NB4 (cell line): ENCODE data around the gene RNF25.

ENCODE experiments used
- DNase-seq: peaks from one replicate; pipeline ENCODE4 v3.0.0; 2010; ENCODE audit warnings: low read depth
- H3K4me3 ChIP-seq: one replicate; pipeline ENCODE4 v1.5.1; 2011; ENCODE audit warnings: mild to moderate bottlenecking, low read depth, low read length, moderate library complexity
- MYC ChIP-seq: IDR thresholded peaks from 2 replicates; pipeline ENCODE4 v1.6.1; 2011; ENCODE audit warnings: low read depth, low read length
- POLR2A ChIP-seq: IDR thresholded peaks from 2 replicates; pipeline ENCODE4 v1.6.1; 2011; ENCODE audit warnings: mild to moderate bottlenecking; ENCODE audit not compliant: insufficient read length; ENCODE audit errors: extremely low read depth
- TF ChIP-seq, protein P1 (sequence below): IDR thresholded peaks from 2 replicates; pipeline ENCODE4 v1.6.1; 2011; ENCODE audit warnings: low read depth, low read length
- TF ChIP-seq, protein P2 (sequence below): IDR thresholded peaks from one replicate; pipeline ENCODE4 v1.5.1; 2012; ENCODE audit warnings: low read depth, low read length

RNF25 gene

DNA sequence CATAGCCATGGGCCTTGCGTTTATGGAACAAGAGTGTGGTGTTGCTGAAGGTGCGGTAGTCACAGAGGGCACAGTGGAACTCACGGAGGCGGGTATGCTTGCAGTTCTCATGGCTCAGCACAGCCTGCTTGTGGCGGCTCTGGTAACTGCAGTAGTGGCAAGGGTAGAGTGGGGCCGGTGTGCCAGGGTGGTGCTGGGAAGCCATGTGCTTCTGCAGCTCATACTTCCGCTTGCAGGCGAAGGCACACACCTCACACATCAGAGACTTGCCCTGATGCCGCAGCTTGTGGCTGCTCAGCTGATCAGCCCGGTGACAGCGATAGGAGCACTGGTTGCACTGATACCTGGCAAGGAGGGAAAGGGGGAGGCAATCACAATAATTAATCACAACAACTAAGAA is 27.1 kb downstream of the RNF25 start:
- DNase-seq, result no peak
- no peak overlapping the region for H3K4me3 ChIP-seq
- TF ChIP-seq POLR2A (no peak), MYC (no peak)
- TF ChIP-seq, protein P1, sequence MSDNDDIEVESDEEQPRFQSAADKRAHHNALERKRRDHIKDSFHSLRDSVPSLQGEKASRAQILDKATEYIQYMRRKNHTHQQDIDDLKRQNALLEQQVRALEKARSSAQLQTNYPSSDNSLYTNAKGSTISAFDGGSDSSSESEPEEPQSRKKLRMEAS, result no peak
- TF ChIP-seq, protein P2, sequence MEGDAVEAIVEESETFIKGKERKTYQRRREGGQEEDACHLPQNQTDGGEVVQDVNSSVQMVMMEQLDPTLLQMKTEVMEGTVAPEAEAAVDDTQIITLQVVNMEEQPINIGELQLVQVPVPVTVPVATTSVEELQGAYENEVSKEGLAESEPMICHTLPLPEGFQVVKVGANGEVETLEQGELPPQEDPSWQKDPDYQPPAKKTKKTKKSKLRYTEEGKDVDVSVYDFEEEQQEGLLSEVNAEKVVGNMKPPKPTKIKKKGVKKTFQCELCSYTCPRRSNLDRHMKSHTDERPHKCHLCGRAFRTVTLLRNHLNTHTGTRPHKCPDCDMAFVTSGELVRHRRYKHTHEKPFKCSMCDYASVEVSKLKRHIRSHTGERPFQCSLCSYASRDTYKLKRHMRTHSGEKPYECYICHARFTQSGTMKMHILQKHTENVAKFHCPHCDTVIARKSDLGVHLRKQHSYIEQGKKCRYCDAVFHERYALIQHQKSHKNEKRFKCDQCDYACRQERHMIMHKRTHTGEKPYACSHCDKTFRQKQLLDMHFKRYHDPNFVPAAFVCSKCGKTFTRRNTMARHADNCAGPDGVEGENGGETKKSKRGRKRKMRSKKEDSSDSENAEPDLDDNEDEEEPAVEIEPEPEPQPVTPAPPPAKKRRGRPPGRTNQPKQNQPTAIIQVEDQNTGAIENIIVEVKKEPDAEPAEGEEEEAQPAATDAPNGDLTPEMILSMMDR, result no peak

DNA sequence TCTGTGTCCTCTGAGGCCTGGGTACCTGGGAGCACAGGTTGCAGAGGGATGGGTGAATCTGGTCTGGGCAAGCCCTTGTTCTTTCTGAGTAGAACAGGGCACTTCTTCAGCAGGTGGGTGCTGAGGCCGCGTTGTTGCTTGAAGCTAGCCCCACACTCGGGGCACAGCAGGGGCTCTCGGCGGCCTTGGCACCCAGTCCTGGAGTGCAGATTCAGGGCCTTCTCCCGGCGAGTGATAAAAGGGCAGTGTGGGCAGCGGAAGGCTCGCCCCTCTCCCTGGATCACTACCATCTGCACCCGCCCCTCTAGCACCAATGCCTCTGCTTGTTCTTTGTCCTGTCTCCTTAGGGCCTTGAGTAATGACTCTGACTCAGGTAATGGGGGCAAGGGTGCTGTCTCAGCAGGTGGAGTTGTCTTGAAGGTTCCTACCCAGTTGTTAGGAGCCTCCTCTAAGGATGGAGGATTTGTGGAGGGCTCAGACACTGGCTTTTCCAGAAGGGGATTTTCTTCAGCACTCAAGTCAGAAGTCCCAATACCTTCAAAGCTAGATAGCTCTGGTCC is 28.0 kb downstream of the RNF25 start:
- no peak for DNase-seq
- no peak overlapping the region for H3K4me3 ChIP-seq
- TF ChIP-seq MYC, result no peak
- TF ChIP-seq, protein P1, result no peak
- no peak for TF ChIP-seq POLR2A
- TF ChIP-seq, protein P2, result no peak

DNA sequence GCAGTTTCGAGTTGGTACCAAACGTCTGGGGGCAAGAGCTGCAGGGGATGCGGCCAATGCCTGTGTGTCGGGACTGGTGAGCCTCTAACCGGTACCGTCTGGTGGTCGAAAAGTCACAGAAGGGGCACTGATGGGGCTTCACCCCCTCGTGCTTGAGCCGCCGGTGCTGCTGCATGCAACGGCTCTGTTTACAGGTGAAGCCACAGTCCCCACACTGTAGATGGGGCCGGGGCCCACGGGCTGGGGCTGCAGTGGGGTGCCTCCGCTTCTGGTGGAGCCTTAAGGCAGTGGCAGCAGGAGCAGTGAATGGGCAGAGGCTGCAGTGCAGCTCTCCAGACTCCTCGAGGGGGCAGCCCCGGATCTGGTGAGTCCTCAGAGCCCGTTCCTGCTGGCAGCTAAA is 29.0 kb downstream of the RNF25 start:
- no peak for DNase-seq
- TF ChIP-seq POLR2A (no peak), MYC (no peak)
- TF ChIP-seq, protein P1, result no peak
- TF ChIP-seq, protein P2, result no peak

DNA sequence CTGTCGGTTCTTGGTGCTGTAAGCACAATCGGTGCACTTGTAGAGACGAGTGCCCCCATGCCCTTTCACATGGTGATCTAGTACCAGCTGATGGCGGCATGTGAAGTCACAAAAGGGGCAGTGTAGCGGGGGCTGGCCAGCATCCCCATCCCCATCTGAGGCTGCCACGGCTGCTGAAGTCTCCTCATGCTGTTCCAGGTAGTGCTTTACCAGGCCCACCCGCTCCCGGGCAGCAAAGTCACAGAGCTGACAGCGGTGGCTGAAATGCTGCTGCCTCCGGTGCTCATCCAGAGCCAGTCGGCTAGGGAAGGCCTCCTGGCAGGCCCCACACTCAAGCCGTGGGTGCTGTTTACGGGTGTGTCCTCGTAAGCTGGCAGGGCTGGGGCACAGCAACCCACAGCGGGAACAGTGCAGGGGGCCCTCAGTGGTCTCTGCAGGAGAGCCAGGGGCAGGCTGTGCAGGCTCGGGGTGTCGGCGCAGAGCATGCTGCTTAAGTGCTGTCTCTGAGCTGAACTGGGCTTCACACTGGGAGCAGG is 29.6 kb downstream of the RNF25 start:
- no peak for DNase-seq
- TF ChIP-seq, protein P2, result no peak
- TF ChIP-seq MYC, result no peak
- TF ChIP-seq, protein P1, result no peak
- no peak for TF ChIP-seq POLR2A
- no peak overlapping the region for H3K4me3 ChIP-seq

More for the DNA sequence above, 29.0 kb downstream of the RNF25 start:
- H3K4me3 ChIP-seq, result no peak overlapping the region

DNA sequence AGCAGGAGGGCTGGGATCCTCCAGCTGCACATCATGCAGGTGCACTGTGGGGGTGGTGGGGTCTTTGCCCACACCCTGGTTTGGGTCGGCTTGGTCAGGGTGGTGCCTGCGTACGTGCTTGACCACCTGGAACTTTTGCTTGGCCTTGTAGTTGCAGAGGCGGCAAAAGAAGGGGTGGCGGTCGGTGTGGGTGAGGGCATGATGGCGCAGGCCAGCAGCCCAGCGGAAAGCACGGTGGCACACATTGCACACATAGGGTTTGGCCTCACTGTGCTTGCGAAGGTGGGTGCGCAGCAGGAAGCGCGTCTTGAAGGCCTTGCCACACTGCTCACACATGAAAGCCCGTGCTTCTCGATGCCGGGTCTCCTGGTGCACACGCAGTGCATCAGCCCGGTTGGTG is 33.4 kb downstream of the RNF25 start:
- DNase-seq, result no peak
- H3K4me3 ChIP-seq, result no peak overlapping the region
- TF ChIP-seq MYC (no peak), POLR2A (no peak)
- TF ChIP-seq, protein P1, result no peak
- TF ChIP-seq, protein P2, result no peak
